CD14-positive monocyte (primary cell): Measurements from ENCODE around the gene LAPTM4A. TPM values are rescaled to one million over a fixed set of nuclear protein-coding genes. Genes with fewer than 3 reads are reported as not detected.
"Not testable (repeated sequence)": the region's sequence is repeated elsewhere in the genome, so short reads cannot be mapped to it uniquely, and the experiment has no call there.

Experiments
- DNase-seq, 3 donors: peaks; one replicate each; pipeline ENCODE4 v3.0.0-alpha.2; 2011 to 2022
- H2AFZ ChIP-seq: 2 replicates; pipeline ENCODE4 v1.6.0; 2012; ENCODE audit warnings: mild to moderate bottlenecking, low read depth, low read length, inconsistent platforms; ENCODE audit not compliant: insufficient read depth, poor library complexity, severe bottlenecking
- H3K27ac ChIP-seq, 2 donors: 1 replicate in 1 of 2; 2 replicates in 1 of 2; pipeline ENCODE4 v1.5.1; 2012 to 2013; ENCODE audit warnings: low read length in 2 of 2, control low read depth in 1 of 2, inconsistent platforms in 1 of 2, low read depth in 1 of 2, mild to moderate bottlenecking in 1 of 2
- H3K27me3 ChIP-seq, 2 donors: one replicate each; pipeline versions ENCODE4 v1.6.0 to v1.6.1; 2011 to 2013; ENCODE audit warnings: low read length in 2 of 2; ENCODE audit not compliant: control insufficient read depth in 2 of 2, insufficient read depth in 2 of 2
- H3K36me3 ChIP-seq, 2 donors: replicated peaks in 1 of 2; 1 replicate in 1 of 2; 2 replicates in 1 of 2; pipeline versions ENCODE4 v1.5.1 to v1.6.1; 2012 to 2013; ENCODE audit warnings: low read length in 2 of 2, control low read depth in 1 of 2, inconsistent platforms in 1 of 2, mild to moderate bottlenecking in 1 of 2; ENCODE audit not compliant: insufficient read depth in 2 of 2, control insufficient read depth in 1 of 2
- H3K4me1 ChIP-seq, 2 donors: 1 replicate in 1 of 2; 2 replicates in 1 of 2; pipeline versions ENCODE4 v1.5.1 to v1.6.1; 2012 to 2013; ENCODE audit warnings: low read length in 2 of 2, control low read depth in 1 of 2, inconsistent platforms in 1 of 2, mild to moderate bottlenecking in 1 of 2, moderate library complexity in 1 of 2; ENCODE audit not compliant: insufficient read depth in 2 of 2, control insufficient read depth in 1 of 2
- H3K4me2 ChIP-seq: replicated peaks from 2 replicates; pipeline ENCODE3; 2012; ENCODE audit warnings: low read length, moderate library complexity, mild to moderate bottlenecking; ENCODE audit not compliant: poor library complexity, severe bottlenecking; ENCODE audit errors: extremely low read depth
- H3K4me3 ChIP-seq, 3 experiments: fragments of 200-600 bp in 1 of 3; sonication (generic) in 1 of 3; replicated peaks in 1 of 3; 1 replicate in 2 of 3; 2 replicates in 1 of 3; pipeline ENCODE4 v1.5.1; 2011 to 2013; ENCODE audit warnings: low read length in 3 of 3, mild to moderate bottlenecking in 3 of 3, control low read depth in 2 of 3, low read depth in 2 of 3, inconsistent platforms in 1 of 3, moderate library complexity in 1 of 3
- H3K79me2 ChIP-seq: 2 replicates; pipeline ENCODE4 v1.6.0; 2012; ENCODE audit warnings: mild to moderate bottlenecking, control low read depth, inconsistent platforms, low read length, moderate library complexity; ENCODE audit not compliant: insufficient read depth
- H3K9ac ChIP-seq: 2 replicates; pipeline ENCODE4 v1.6.0; 2017; ENCODE audit warnings: low read length, mild to moderate bottlenecking; ENCODE audit not compliant: insufficient read depth, poor library complexity, severe bottlenecking
- H3K9me3 ChIP-seq, 2 donors: replicated peaks in 1 of 2; 1 replicate in 1 of 2; 2 replicates in 1 of 2; pipeline versions ENCODE4 v1.5.1 to v1.6.1; 2012 to 2013; ENCODE audit warnings: low read length in 2 of 2, control low read depth in 1 of 2; ENCODE audit not compliant: control insufficient read depth in 1 of 2, insufficient read depth in 1 of 2
- H4K20me1 ChIP-seq: 2 replicates; pipeline ENCODE4 v1.6.0; 2012; ENCODE audit warnings: mild to moderate bottlenecking, low read length, control low read depth, moderate library complexity; ENCODE audit not compliant: insufficient read depth
- H3K27ac Mint-ChIP-seq, 7 donors: one replicate each; pipeline ENCODE4 v1.8.0; 2020; ENCODE audit warnings: mild to moderate bottlenecking in 7 of 7, mixed read lengths in 7 of 7, moderate library complexity in 6 of 7, inconsistent platforms in 2 of 7
- H3K27me3 Mint-ChIP-seq, 3 donors: one replicate each; pipeline ENCODE4 v1.8.0; 2021 to 2022; ENCODE audit warnings: low read depth in 3 of 3, mild to moderate bottlenecking in 3 of 3, mixed read lengths in 3 of 3, moderate library complexity in 3 of 3, inconsistent platforms in 1 of 3
- H3K36me3 Mint-ChIP-seq, 2 donors: one replicate each; pipeline ENCODE4 v1.8.0; 2020; ENCODE audit warnings: mixed read lengths in 2 of 2, inconsistent platforms in 1 of 2, mild to moderate bottlenecking in 1 of 2
- H3K4me1 Mint-ChIP-seq: one replicate; pipeline ENCODE4 v1.8.0; 2020; ENCODE audit warnings: mild to moderate bottlenecking, mixed read lengths
- H3K4me3 Mint-ChIP-seq, 2 donors: one replicate each; pipeline ENCODE4 v1.8.0; 2020; ENCODE audit warnings: mild to moderate bottlenecking in 2 of 2, mixed read lengths in 2 of 2, moderate library complexity in 1 of 2
- H3K9me3 Mint-ChIP-seq, 7 donors: one replicate each; pipeline ENCODE4 v1.8.0; 2020 to 2022; ENCODE audit warnings: mixed read lengths in 7 of 7, mild to moderate bottlenecking in 6 of 7, moderate library complexity in 6 of 7, inconsistent platforms in 2 of 7
- CTCF ChIP-seq: fragments of 200-600 bp; IDR thresholded peaks from one replicate; pipeline ENCODE4 v1.8.0; 2022; ENCODE audit warnings: antibody characterized with exemption, mild to moderate bottlenecking
- WGBS: methylation state at CpG from one replicate; pipeline ENCODE4 v1.1.5; 2013; ENCODE audit warnings: missing lambda C conversion rate; ENCODE audit not compliant: insufficient coverage; 5-methylcytosine and 5-hydroxymethylcytosine counted together
- intact Hi-C, 2 donors: fragments of 100-400 bp; cut with micrococcal nuclease; formaldehyde crosslinking; loops; one replicate each; pipeline versions ENCODE4 v1.15.0 to v1.15.1; 2023
- polyA plus RNA-seq, 3 donors: library from polyadenylated mRNA; depleted of rRNA in 1 of 3; unstranded in 2 of 3; stranded (reverse) in 1 of 3; fragments of 300-500 nt in 2 of 3; fragments of >200 nt in 1 of 3; fragmentation: Illumina TruSeq in 2 of 3; gene quantifications; 1 replicate in 2 of 3; 2 replicates in 1 of 3; pipeline ENCODE4 v1.2.3, GENCODE V29; 2012 to 2021

Gene LAPTM4A
- polyA plus RNA-seq, 3 donors: 182 to 442 (median 421) TPM

- H3K27me3 ChIP-seq: no peaks in the 10 kb centered on the region
- no peak overlapping the region for H3K27ac ChIP-seq
- no peak overlapping the region for H3K9ac ChIP-seq
- no peak for TF ChIP-seq CTCF
- H3K27me3 Mint-ChIP-seq: peaks cover 3 to 6% (median 5%) of the 10 kb centered on the region in 3 donors
- no peak overlapping the region for H3K27ac Mint-ChIP-seq
- intact Hi-C loops: loop anchor here in 1 of 2 donors (5.0 kb wide), 1 partner anchor 133 kb away; no protein-coding TSS in a partner anchor
- no peaks in the 10 kb centered on the region for H3K36me3 Mint-ChIP-seq
- H3K36me3 ChIP-seq: no peaks in the 10 kb centered on the region
- WGBS: 95% methylated on average over 5 of the region's 9 CpGs
- no peak overlapping the region for H3K4me2 ChIP-seq
- H3K9me3 Mint-ChIP-seq: no peaks in the 10 kb centered on the region
- no peaks in the 10 kb centered on the region for H3K4me1 Mint-ChIP-seq
- H4K20me1 ChIP-seq: no peaks in the 10 kb centered on the region
- no peak overlapping the region for H3K4me3 Mint-ChIP-seq
- no peaks in the 10 kb centered on the region for H3K4me1 ChIP-seq
- H3K9me3 ChIP-seq: no peaks in the 10 kb centered on the region
- no peak overlapping the region for H3K4me3 ChIP-seq
- H2AFZ ChIP-seq: no peak overlapping the region
- DNase-seq: no peak
- H3K79me2 ChIP-seq: no peaks in the 10 kb centered on the region
Observed at GRCh38 chr2:20089715-20090464, 38.5 kb upstream of the LAPTM4A start.

- H2AFZ ChIP-seq, H3K4me3 Mint-ChIP-seq, H3K27ac Mint-ChIP-seq, H3K4me2 ChIP-seq, H3K9me3 Mint-ChIP-seq, H3K4me1 ChIP-seq, H3K4me3 ChIP-seq, H3K79me2 ChIP-seq, H3K36me3 Mint-ChIP-seq, H3K27me3 Mint-ChIP-seq, H3K9ac ChIP-seq, H3K4me1 Mint-ChIP-seq, H3K9me3 ChIP-seq, intact Hi-C loops, DNase-seq, H3K36me3 ChIP-seq, H4K20me1 ChIP-seq, H3K27me3 ChIP-seq, H3K27ac ChIP-seq: not testable (repeated sequence)
- 100% methylated on average over 3 of the region's 4 CpGs for WGBS
Observed at GRCh38 chr2:20085909-20086308, 34.5 kb upstream of the LAPTM4A start.

GRCh38 chr2:20082812-20083211 is 31.4 kb upstream of the LAPTM4A start:
- DNase-seq, H3K27ac ChIP-seq, H3K9me3 Mint-ChIP-seq, H3K9ac ChIP-seq, H3K36me3 ChIP-seq, H3K27ac Mint-ChIP-seq, H3K27me3 Mint-ChIP-seq, H4K20me1 ChIP-seq, H3K4me1 Mint-ChIP-seq, H3K27me3 ChIP-seq, intact Hi-C loops, H3K4me1 ChIP-seq, H3K9me3 ChIP-seq, H3K36me3 Mint-ChIP-seq, H3K4me3 ChIP-seq, H3K4me3 Mint-ChIP-seq, H3K79me2 ChIP-seq, H3K4me2 ChIP-seq, H2AFZ ChIP-seq: not testable (repeated sequence)
- WGBS: 100% methylated on average over 7 of the region's 8 CpGs
